ENCODE measurements around the gene BTD. TPM values are rescaled to one million over a fixed set of nuclear protein-coding genes. Genes with fewer than 3 reads are reported as not detected.

The BTD gene
- total RNA-seq, 1 experiment from 2014 or later: 15.6 TPM

GRCh38 chr3:15694628-15695027 is 93.1 kb downstream of the BTD start:
- no peak overlapping the region for H3K27ac ChIP-seq
- no TSS peak for BruUV-seq (replicated peaks)

More at GRCh38 chr3:15694628-15695027, 93.1 kb downstream of the BTD start:
- no peaks in the 10 kb centered on the region for H3K79me2 ChIP-seq (ENCODE audit: low read depth)
- no peaks in the 10 kb centered on the region for H3K27me3 ChIP-seq (ENCODE audit: insufficient read depth, low read depth)
- no peaks in the 10 kb centered on the region for H3K9me3 ChIP-seq (ENCODE audit: insufficient read depth, low read depth)
- no peak overlapping the region for H3K4me3 ChIP-seq
- no peaks in the 10 kb centered on the region for H4K20me1 ChIP-seq (ENCODE audit: insufficient read depth)
- DNase-seq: no peak
- H2AFZ ChIP-seq: no peak overlapping the region
- no peaks in the 10 kb centered on the region for H3K9me2 ChIP-seq (ENCODE audit: insufficient read depth)
- ChIA-PET CTCF (no interaction called here), POLR2A (ENCODE audit: unreplicated experiment) (no interaction called here)
- intact Hi-C loops (cut with micrococcal nuclease; ENCODE audit: unreplicated experiment): no loop called here
- no peaks in the 10 kb centered on the region; the same call in none of the 2 replicates for H3F3A ChIP-seq (ENCODE audit: insufficient read depth, low read depth)
- H3K4me2 ChIP-seq: no peak overlapping the region
- H3K4me1 ChIP-seq (replicated peaks; ENCODE audit: insufficient read depth): no peaks in the 10 kb centered on the region
- TF ChIP-seq EZH2 (IDR thresholded peaks at IDR 0.05; ENCODE audit: low read depth) (no peak), CTCF (conservative IDR thresholded peaks at IDR 0.05) (no peak)
- H3K36me3 ChIP-seq (ENCODE audit: low read depth): peaks cover 37% of the 10 kb centered on the region

Small RNA genes lying within 50 kb of the gene (microRNA-seq; reads per million reads assigned to microRNA genes)
- gene MIR3134 (ENCODE audit: borderline number of aligned reads, borderline replicate concordance): not detected

Other genes with a start within 250 kb of the BTD start
- gene METTL6, start 174.2 kb upstream of the BTD start, total RNA-seq (2021): 14.2 and 17.2 TPM in 2 replicates
- gene EAF1, start 174.1 kb upstream of the BTD start, total RNA-seq (2021): 15.8 and 16.4 TPM in 2 replicates
- 0.79 TPM in 1 of 2 replicates, not detected in the other for gene COLQ, start 80.0 kb upstream of the BTD start, total RNA-seq (2021)
- gene HACL1, start 176 bp upstream of the BTD start, total RNA-seq (2021): 28.7 and 31.7 TPM in 2 replicates
- 59.7 and 82.6 TPM in 2 replicates for gene ANKRD28, start 196.2 kb downstream of the BTD start, total RNA-seq (2021)